Mesenchymal stem cell (in vitro differentiated cells and primary cell): Measurements from ENCODE around the gene ACADM. TPM values are rescaled to one million over a fixed set of nuclear protein-coding genes. Genes with fewer than 3 reads are reported as not detected.
"Not testable (repeated sequence)": the region's sequence is repeated elsewhere in the genome, so short reads cannot be mapped to it uniquely, and the experiment has no call there.

ENCODE experiments used
- DNase-seq: peaks from one replicate; pipeline ENCODE4 v3.0.0-alpha.2; 2013
- H2AFZ ChIP-seq: one replicate; pipeline ENCODE4 v1.6.1; 2013; ENCODE audit warnings: low read depth, mild to moderate bottlenecking, control low read depth, inconsistent platforms, low read length, moderate library complexity
- H2AK5ac ChIP-seq: 2 replicates; pipeline ENCODE4 v1.6.1; 2013; ENCODE audit warnings: low read length, moderate library complexity, mild to moderate bottlenecking, inconsistent platforms; ENCODE audit not compliant: severe bottlenecking
- H2BK120ac ChIP-seq: one replicate; pipeline ENCODE4 v1.6.1; 2013; ENCODE audit warnings: low read depth, mild to moderate bottlenecking, inconsistent platforms, low read length, moderate library complexity
- H2BK12ac ChIP-seq, 2 experiments: one replicate each; pipeline ENCODE4 v1.6.1; 2013; ENCODE audit warnings: inconsistent platforms in 2 of 2, low read length in 2 of 2, mild to moderate bottlenecking in 2 of 2, moderate library complexity in 2 of 2, control low read depth in 1 of 2
- H2BK15ac ChIP-seq: one replicate; pipeline ENCODE4 v1.6.1; 2013; ENCODE audit warnings: mild to moderate bottlenecking, low read depth, inconsistent platforms; ENCODE audit not compliant: poor library complexity, severe bottlenecking
- H2BK5ac ChIP-seq: 2 replicates; pipeline ENCODE4 v1.6.1; 2013; ENCODE audit warnings: low read depth, mild to moderate bottlenecking, low read length, control low read depth, inconsistent platforms; ENCODE audit not compliant: poor library complexity, severe bottlenecking
- H3K14ac ChIP-seq, 2 experiments: one replicate each; pipeline ENCODE4 v1.6.1; 2013; ENCODE audit warnings: inconsistent platforms in 2 of 2, low read length in 2 of 2, control low read depth in 1 of 2, mild to moderate bottlenecking in 1 of 2, moderate library complexity in 1 of 2
- H3K18ac ChIP-seq, 2 experiments: one replicate each; pipeline ENCODE4 v1.6.1; 2013; ENCODE audit warnings: inconsistent platforms in 2 of 2, low read length in 2 of 2, control low read depth in 1 of 2, low read depth in 1 of 2, mild to moderate bottlenecking in 1 of 2
- H3K23ac ChIP-seq, 2 experiments: one replicate each; pipeline ENCODE4 v1.6.1; 2013; ENCODE audit warnings: inconsistent platforms in 2 of 2, low read length in 2 of 2, mild to moderate bottlenecking in 2 of 2, moderate library complexity in 2 of 2, control low read depth in 1 of 2
- H3K27ac ChIP-seq: 2 replicates; pipeline ENCODE4 v1.5.1; 2013; ENCODE audit warnings: mild to moderate bottlenecking, moderate library complexity, low read length, control low read depth, inconsistent platforms; ENCODE audit not compliant: poor library complexity, severe bottlenecking
- H3K27me3 ChIP-seq, 2 experiments: 2 replicates each; pipeline versions ENCODE4 v1.6.1 to v1.7.0; 2013; ENCODE audit warnings: low read length in 2 of 2, mild to moderate bottlenecking in 2 of 2, moderate library complexity in 2 of 2, control low read depth in 1 of 2, inconsistent platforms in 1 of 2; ENCODE audit not compliant: control insufficient read depth in 1 of 2, insufficient read depth in 1 of 2
- H3K36me3 ChIP-seq, 2 experiments: 2 replicates each; pipeline versions ENCODE4 v1.6.1 to v1.7.0; 2013; ENCODE audit warnings: low read length in 2 of 2, control low read depth in 1 of 2, inconsistent platforms in 1 of 2, low read depth in 1 of 2, mild to moderate bottlenecking in 1 of 2; ENCODE audit not compliant: insufficient read depth in 2 of 2, control insufficient read depth in 1 of 2
- H3K4ac ChIP-seq, 2 experiments: one replicate each; pipeline ENCODE4 v1.6.1; 2013; ENCODE audit warnings: inconsistent platforms in 2 of 2, low read length in 2 of 2, mild to moderate bottlenecking in 2 of 2, moderate library complexity in 2 of 2, control low read depth in 1 of 2, low read depth in 1 of 2
- H3K4me1 ChIP-seq: 2 replicates; pipeline ENCODE4 v1.6.1; 2013; ENCODE audit warnings: low read depth, low read length, control low read depth; ENCODE audit not compliant: control insufficient read depth, insufficient read depth
- H3K4me2 ChIP-seq: 2 replicates; pipeline ENCODE4 v1.6.1; 2013; ENCODE audit warnings: low read length, mild to moderate bottlenecking, inconsistent platforms; ENCODE audit not compliant: poor library complexity, severe bottlenecking
- H3K4me3 ChIP-seq, 2 experiments: 2 replicates each; pipeline versions ENCODE4 v1.5.1 to v1.7.0; 2013; ENCODE audit warnings: low read length in 2 of 2, mild to moderate bottlenecking in 2 of 2, control low read depth in 1 of 2, low read depth in 1 of 2; ENCODE audit not compliant: insufficient read depth in 1 of 2
- H3K79me1 ChIP-seq: replicated peaks from 2 replicates; pipeline ENCODE4 v1.6.1; 2013; ENCODE audit warnings: mild to moderate bottlenecking, control low read depth, low read length, inconsistent platforms; ENCODE audit not compliant: poor library complexity, severe bottlenecking
- H3K9ac ChIP-seq: 2 replicates; pipeline ENCODE4 v1.7.0; 2013; ENCODE audit warnings: mild to moderate bottlenecking, low read length, moderate library complexity
- H3K9me3 ChIP-seq: 2 replicates; pipeline ENCODE4 v1.7.0; 2013; ENCODE audit warnings: mild to moderate bottlenecking, low read length; ENCODE audit not compliant: control insufficient read depth
- H4K8ac ChIP-seq: one replicate; pipeline ENCODE4 v1.6.1; 2013; ENCODE audit warnings: inconsistent platforms, mild to moderate bottlenecking, low read length, moderate library complexity
- H4K91ac ChIP-seq: one replicate; pipeline ENCODE4 v1.6.1; 2013; ENCODE audit warnings: mild to moderate bottlenecking, low read length, inconsistent platforms
- WGBS: methylation state at CpG from one replicate; pipeline ENCODE4 v1.1.7; 2013; ENCODE audit warnings: mixed read lengths; 5-methylcytosine and 5-hydroxymethylcytosine counted together
- polyA plus RNA-seq, 2 experiments: library from polyadenylated mRNA; stranded (reverse); fragments of 200-250 nt; gene quantifications; one replicate each; pipeline ENCODE4 v1.2.3, GENCODE V29; 2013

Gene ACADM
- polyA plus RNA-seq (2013, experiment 1 of 2), result 18.1 TPM
- polyA plus RNA-seq (2013, experiment 2 of 2), result 16.4 TPM

DNA sequence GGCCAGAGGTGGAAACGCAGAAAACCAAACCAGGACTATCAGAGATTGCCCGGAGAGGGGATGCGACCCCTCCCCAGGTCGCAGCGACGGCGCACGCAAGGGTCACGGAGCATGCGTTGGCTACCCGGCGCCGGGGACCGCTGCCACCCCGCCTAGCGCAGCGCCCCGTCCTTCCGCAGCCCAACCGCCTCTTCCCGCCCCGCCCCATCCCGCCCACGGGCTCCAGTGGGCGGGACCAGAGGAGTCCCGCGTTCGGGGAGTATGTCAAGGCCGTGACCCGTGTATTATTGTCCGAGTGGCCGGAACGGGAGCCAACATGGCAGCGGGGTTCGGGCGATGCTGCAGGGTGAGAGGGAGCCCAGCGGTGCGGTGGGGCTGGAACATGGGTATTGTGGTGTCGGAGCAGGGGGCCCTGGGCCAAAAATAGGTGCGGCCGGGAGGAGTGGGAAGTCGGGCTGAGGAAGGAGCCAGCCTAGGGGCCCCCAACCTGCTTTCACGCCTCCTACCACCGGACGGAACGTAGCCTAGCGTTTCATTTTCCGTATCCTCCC lies at the start of gene ACADM:
TSS of gene ACADM (plus strand) at position 238 of the 551 bp plus-strand sequence. CDS start at position 317, 79 bp downstream.
- H2AFZ ChIP-seq, result peak within 1 kb of the TSS; percentile 97
- H3K9ac ChIP-seq, result peak within 1 kb of the TSS; percentile 93
- peak within 1 kb of the TSS; percentile 92 for H2BK15ac ChIP-seq
- H3K4ac ChIP-seq, result peak within 1 kb of the TSS; percentile 84 to 87
- H2BK120ac ChIP-seq, result no peak within 1 kb of the TSS
- H3K9me3 ChIP-seq, result no peaks in the 10 kb centered on the region
- peak within 1 kb of the TSS; percentile 88 for H2BK5ac ChIP-seq
- WGBS, result under 1% methylated on average over 43 of the region's 48 CpGs
- H4K8ac ChIP-seq, result peak within 1 kb of the TSS; percentile 88
- H3K27me3 ChIP-seq, result no peaks in the 10 kb centered on the region
- no peaks in the 10 kb centered on the region for H3K36me3 ChIP-seq
- DNase-seq, result peak; percentile 89
- H2BK12ac ChIP-seq, result peak within 1 kb of the TSS in 1 of 2 experiments; percentile 79
- peak within 1 kb of the TSS; percentile 94 for H3K27ac ChIP-seq
- H3K4me2 ChIP-seq, result peak within 1 kb of the TSS; percentile 42
- H2AK5ac ChIP-seq, result no peak within 1 kb of the TSS
- peaks cover 5% of the 10 kb centered on the region for H3K4me1 ChIP-seq
- peak within 1 kb of the TSS; percentile 96 to 99 for H3K18ac ChIP-seq
- peaks cover 9% of the 10 kb centered on the region for H3K79me1 ChIP-seq
- H3K14ac ChIP-seq, result peak within 1 kb of the TSS in 1 of 2 experiments; percentile 75
- peak within 1 kb of the TSS in 1 of 2 experiments; percentile 59 for H3K23ac ChIP-seq
- H3K4me3 ChIP-seq, result peak within 1 kb of the TSS; percentile 79 to 95
- peak within 1 kb of the TSS; percentile 88 for H4K91ac ChIP-seq

DNA sequence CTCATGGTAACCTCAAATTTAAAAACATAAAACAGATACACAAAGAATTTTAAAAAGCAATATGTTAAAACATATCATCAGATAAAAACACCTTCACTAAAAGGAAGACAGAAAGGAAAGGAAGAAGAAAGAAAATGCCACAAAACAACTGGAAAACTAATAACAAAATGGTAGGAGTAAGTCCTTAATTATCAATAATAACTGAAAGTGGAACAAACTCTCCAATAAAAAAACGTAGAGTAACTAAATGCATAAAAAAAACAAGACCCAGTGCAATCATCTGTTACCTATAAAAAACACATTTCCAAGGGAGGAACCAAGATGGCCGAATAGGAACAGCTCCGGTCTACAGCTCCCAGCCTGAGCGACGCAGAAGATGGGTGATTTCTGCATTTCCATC lies 47.1 kb upstream of the ACADM start:
- Histone ChIP-seq H3K27me3 (no peaks in the 10 kb centered on the region), H2AFZ (no peak overlapping the region), H3K79me1 (no peaks in the 10 kb centered on the region), H3K4me1 (peaks cover 4% of the 10 kb centered on the region), H3K27ac (no peak overlapping the region), H2BK12ac (no peak overlapping the region), H3K23ac (no peak overlapping the region), H2AK5ac (no peak overlapping the region), H3K4ac (no peak overlapping the region), H2BK15ac (no peak overlapping the region), H3K4me2 (no peak overlapping the region), H2BK5ac (no peak overlapping the region), H2BK120ac (no peak overlapping the region), H3K36me3 (no peaks in the 10 kb centered on the region), H4K8ac (no peak overlapping the region), H3K9me3 (no peaks in the 10 kb centered on the region), H4K91ac (no peak overlapping the region), H3K18ac (no peak overlapping the region), H3K14ac (no peak overlapping the region), H3K4me3 (no peak overlapping the region), H3K9ac (no peak overlapping the region)
- WGBS, result 95% methylated on average over 4 of the region's 5 CpGs
- DNase-seq, result no peak

DNA sequence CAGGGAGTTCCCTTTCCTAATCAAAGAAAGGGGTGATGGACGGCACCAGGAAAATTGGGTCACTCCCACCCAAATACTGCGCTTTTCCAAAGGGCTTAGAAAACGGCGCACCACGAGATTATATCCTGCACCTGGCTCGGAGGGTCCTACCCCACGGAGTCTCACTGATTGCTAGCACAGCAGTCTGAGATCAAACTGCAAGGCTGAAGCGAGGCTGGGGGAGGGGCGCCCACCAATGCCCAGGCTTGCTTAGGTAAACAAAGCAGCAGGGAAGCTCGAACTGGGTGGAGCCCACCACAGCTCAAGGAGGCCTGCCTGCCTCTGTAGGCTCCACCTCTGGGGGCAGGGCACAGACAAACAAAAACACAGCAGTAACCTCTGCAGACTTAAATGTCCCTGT lies 46.5 kb upstream of the ACADM start:
- not testable (repeated sequence) for H3K9me3 ChIP-seq, H3K4ac ChIP-seq, DNase-seq, H2AK5ac ChIP-seq, H2BK15ac ChIP-seq, H3K9ac ChIP-seq, H3K4me2 ChIP-seq, H3K36me3 ChIP-seq, H2BK12ac ChIP-seq, H2BK5ac ChIP-seq, H4K91ac ChIP-seq, H3K27me3 ChIP-seq, H4K8ac ChIP-seq, H3K4me1 ChIP-seq, H3K79me1 ChIP-seq, H3K4me3 ChIP-seq, H2BK120ac ChIP-seq, H3K18ac ChIP-seq, H2AFZ ChIP-seq, H3K23ac ChIP-seq, H3K14ac ChIP-seq, H3K27ac ChIP-seq
- 84% methylated on average over 9 of the region's 10 CpGs for WGBS

DNA sequence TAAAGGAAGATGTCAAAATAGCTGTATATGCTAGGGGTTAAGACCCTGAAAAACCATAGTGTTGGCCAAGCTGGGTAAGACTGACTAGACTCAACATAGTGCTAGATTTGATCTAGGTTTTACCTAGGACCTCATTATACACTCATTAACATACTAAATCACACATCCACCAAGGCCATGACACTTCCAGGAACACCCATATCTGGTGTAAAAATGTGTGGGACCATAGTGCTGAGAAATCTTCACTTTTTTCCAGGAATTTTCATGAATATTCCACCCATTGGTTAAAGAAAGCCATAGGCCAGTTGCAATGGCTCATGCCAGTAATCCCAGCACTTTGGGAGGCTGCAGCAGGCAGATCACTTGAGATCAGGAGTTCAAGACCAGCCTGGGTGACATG lies 34.0 kb upstream of the ACADM start:
- no peaks in the 10 kb centered on the region for H3K79me1 ChIP-seq
- no peaks in the 10 kb centered on the region for H3K27me3 ChIP-seq
- H3K9me3 ChIP-seq, result no peaks in the 10 kb centered on the region
- H3K4ac ChIP-seq, result no peak overlapping the region
- no peak overlapping the region for H3K27ac ChIP-seq
- no peak overlapping the region for H2AFZ ChIP-seq
- no peak overlapping the region for H2BK5ac ChIP-seq
- DNase-seq, result no peak
- H3K9ac ChIP-seq, result no peak overlapping the region
- no peaks in the 10 kb centered on the region for H3K4me1 ChIP-seq
- H4K91ac ChIP-seq, result no peak overlapping the region
- H3K18ac ChIP-seq, result no peak overlapping the region
- H3K36me3 ChIP-seq, result no peaks in the 10 kb centered on the region
- no peak overlapping the region for H3K4me2 ChIP-seq
- H3K4me3 ChIP-seq, result no peak overlapping the region
- no peak overlapping the region for H3K14ac ChIP-seq
- H2BK120ac ChIP-seq, result no peak overlapping the region
- H2BK15ac ChIP-seq, result no peak overlapping the region
- no peak overlapping the region for H2AK5ac ChIP-seq
- no peak overlapping the region for H2BK12ac ChIP-seq
- H4K8ac ChIP-seq, result no peak overlapping the region
- H3K23ac ChIP-seq, result no peak overlapping the region
